D721Med (cell line): ENCODE measurements around the gene SRP19.

Source experiments
- DNase-seq: peaks from one replicate; pipeline ENCODE4 v3.0.0; 2011; ENCODE audit warnings: low spot score; ENCODE audit not compliant: insufficient read length
- FAIRE-seq: peaks from 2 replicates; lab custom pipeline; 2011; peaks lifted over from hg19 to GRCh38; lab: Jason Lieb, UNC
- TF ChIP-seq, protein P1 (sequence below): IDR thresholded peaks from 2 replicates; pipeline ENCODE4 v1.5.1; 2012; ENCODE audit warnings: mild to moderate bottlenecking, control low read depth; ENCODE audit not compliant: insufficient read depth; ENCODE audit errors: missing control alignments

Gene SRP19

GRCh38 chr5:112918136-112918535 is 57.0 kb downstream of the SRP19 start:
- FAIRE-seq, result no peak
- TF ChIP-seq, protein P1, sequence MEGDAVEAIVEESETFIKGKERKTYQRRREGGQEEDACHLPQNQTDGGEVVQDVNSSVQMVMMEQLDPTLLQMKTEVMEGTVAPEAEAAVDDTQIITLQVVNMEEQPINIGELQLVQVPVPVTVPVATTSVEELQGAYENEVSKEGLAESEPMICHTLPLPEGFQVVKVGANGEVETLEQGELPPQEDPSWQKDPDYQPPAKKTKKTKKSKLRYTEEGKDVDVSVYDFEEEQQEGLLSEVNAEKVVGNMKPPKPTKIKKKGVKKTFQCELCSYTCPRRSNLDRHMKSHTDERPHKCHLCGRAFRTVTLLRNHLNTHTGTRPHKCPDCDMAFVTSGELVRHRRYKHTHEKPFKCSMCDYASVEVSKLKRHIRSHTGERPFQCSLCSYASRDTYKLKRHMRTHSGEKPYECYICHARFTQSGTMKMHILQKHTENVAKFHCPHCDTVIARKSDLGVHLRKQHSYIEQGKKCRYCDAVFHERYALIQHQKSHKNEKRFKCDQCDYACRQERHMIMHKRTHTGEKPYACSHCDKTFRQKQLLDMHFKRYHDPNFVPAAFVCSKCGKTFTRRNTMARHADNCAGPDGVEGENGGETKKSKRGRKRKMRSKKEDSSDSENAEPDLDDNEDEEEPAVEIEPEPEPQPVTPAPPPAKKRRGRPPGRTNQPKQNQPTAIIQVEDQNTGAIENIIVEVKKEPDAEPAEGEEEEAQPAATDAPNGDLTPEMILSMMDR, result no peak
- no peak for DNase-seq

GRCh38 chr5:112918679-112919078 is 57.6 kb downstream of the SRP19 start:
- TF ChIP-seq, protein P1, result no peak
- FAIRE-seq (no peak), DNase-seq (no peak)
